Dermis microvascular lymphatic vessel endothelial cell (primary cell): ENCODE results near the gene ADAM12. TPM values are rescaled to one million over a fixed set of nuclear protein-coding genes. Genes with fewer than 3 reads are reported as not detected.

Experiments
- DNase-seq, 2 donors: peaks; one replicate each; pipeline versions ENCODE4 v3.0.0 to v3.0.0-alpha.2; 2010; ENCODE audit warnings: low read depth in 2 of 2
- total RNA-seq: library from RNA; depleted of rRNA; stranded (reverse); fragments of >200 nt; gene quantifications from 2 replicates; pipeline ENCODE4 v1.2.1, GENCODE V29; 2014

Gene ADAM12
- total RNA-seq, 1 donor from 2014 or later, result 0.64 TPM

DNA sequence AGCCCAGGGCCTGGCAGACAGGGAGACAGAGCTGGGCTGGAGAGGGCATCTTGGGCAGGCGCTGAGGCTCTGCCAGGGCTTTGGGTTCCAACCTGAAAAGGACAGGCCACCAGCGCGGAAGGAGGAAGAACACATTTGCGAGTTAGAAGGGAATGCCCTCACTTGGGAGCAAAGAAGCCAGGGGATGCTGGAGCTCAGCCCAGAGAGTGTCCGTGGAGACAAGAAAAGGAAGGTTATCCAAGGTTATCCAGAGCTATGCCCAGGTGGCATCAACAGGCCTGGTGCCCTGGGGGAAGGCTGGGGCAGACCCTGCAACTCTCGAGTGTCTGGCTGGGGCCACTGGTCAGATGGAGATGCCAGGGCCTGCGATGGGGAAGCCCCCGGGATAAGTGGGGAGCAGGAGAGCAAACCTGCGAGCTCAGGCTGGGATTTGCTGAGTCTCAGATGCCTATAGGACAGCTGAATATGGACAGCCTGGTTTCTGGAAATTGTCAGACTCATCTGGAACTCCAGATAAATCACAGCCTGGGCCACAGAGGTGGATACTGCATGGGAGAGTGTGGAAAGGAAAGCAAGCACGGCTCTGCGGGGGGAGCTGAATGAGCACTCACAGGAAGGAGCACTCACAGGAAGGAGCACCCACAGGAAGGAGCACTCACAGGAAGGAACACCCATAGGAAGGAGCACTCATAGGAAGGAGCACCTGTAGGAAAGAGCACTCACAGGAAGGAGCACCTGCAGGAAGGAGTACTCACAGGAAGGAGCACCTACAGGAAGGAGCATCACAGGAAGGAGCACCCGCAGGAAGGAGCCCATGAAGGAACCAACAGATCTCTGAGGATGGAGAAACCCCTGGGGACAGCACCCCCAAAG lies 152.1 kb downstream of the ADAM12 start:
- DNase-seq, result no peak

DNA sequence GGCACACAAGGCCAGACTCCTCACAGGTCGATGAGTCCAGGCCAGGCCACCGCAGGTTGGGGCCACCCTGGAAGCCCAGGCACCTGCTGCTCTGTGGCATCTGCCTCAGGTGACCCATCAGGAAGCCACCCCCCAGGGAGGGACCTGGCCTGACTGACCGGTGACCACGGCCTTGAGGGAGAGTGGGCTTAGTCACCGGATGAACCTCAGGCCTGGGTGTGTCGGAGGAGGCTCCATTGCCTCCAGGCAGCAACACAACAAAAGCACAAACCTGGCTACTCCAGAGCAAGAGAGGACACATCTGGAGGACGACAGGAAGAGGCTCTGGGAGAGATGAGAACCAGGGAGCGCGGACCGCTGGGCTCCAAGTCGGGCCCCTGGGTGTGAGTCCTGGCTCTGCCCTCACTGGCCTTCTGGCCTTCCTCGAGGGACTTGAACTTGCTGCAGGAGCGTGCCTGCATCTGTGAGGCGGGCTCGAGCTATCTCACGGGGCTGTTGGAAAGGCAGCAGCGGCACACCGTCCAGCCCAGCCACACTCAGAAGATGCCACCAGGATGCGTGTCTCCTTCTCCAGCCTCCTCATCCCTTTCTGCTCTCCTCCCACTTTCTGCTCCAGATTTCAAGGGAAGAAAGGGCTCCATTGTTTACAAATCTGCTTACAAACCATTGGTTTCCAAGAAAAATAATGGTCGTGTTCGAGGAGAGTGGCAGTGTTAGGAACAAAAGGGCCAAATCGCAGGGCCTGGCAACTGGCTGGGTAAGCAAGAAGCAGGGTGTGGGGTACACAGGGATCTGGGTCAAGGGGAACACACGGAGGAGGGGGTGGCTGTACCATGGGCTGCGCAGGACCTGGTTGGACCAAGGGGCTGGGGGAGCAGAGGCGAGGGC lies 152.9 kb downstream of the ADAM12 start:
- DNase-seq, result no peak

DNA sequence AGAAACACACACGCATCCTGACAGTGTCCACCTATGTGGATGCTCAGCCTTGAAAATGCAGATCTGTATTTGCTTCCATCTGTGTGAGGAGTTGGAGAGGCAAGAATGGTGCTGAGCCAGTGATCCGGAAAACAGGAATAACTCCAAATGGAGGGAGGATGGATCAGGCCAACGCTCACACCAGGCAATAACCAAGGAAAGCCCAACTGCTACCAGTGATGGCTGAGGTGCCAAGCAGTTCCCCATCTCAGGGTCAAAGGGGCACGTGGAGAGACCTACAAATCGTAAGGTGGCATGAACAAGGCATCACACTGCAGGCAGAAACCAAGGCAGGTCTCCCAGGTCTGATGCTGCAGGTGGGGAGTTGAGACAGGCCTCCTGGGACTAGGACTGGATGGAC lies 153.6 kb downstream of the ADAM12 start:
- DNase-seq, result no peak

DNA sequence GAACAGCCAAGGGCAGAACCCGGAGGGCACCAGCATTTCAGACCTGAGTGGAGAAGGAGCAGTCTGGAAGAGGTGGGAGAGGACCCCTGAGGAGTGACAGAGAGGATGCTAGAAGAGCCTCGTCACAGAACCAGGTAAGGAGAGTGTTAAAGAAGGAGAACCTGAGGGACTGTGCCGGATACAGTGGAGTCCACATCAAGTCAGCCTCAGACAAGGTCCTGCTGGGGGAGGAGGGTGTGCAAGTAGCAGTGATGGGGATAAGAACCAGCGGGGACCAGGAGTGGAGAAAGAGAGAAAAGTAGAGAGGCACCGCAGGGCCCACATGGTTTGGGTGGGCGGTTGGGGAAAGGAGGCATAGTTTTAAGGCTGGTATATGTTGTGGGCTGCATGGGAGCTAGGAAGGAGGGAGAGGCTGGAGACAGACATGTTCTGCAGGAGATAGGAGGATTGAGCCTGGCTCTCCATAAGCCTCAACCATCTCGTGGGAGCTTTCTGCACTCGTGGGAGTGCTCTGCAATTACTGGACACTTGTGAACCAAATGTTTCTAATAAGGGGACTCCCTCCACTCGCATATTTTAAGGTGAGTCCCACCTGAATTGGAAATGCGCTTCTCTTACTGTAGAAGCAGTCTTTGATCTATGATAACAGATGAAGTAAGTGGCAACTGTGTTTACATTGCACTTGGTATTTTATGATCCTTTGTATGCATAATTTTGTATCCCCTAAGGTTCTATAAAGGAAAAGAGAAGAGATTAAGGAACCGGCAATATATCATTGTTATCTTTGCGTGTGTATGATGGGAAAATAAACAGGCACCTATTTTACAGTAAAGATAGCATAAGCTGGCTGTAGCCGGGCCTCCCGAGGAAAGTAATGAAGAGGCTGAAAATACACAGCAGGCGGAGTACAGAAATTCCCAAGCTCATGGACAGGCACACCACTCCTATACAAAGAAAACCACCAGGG lies 154.8 kb downstream of the ADAM12 start:
- no peak for DNase-seq

DNA sequence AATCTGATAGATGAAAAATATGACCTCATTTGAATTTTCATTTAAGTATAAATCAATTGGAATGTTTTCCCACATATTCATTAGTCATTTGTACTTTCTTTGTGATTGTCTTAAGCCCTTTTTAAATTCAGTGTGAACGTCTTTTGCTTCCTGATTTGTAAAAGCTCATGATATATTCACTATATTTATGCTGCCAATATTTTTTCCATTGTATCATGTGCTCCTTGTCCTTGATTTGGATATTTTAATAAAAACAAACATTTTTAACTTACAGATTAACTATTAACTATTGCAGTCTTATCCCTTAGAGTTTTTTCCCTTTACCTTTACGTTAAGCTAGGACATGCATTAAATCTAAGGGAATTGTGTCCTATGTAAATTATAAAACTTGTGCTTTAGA lies 157.7 kb downstream of the ADAM12 start:
- no peak for DNase-seq

DNA sequence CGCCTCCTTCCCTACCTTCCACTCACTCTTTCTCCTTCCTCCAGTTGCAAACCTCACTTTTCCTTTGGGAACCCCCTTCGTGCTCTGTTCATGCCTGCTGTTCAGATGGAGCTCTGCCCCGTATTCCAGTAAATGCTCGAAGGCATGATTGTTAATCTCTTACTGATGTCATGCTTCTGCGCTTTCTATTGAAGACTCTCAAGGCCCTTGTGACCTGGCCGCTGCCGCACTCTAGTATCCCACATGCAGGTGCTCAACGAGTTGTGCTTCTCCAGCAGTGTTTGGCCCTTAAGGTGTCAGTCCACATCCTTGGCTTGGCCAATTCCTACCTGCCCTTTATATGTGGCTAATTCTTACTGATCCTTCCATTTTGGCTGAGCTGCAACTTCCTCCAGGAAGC lies 158.6 kb downstream of the ADAM12 start:
- no peak for DNase-seq

DNA sequence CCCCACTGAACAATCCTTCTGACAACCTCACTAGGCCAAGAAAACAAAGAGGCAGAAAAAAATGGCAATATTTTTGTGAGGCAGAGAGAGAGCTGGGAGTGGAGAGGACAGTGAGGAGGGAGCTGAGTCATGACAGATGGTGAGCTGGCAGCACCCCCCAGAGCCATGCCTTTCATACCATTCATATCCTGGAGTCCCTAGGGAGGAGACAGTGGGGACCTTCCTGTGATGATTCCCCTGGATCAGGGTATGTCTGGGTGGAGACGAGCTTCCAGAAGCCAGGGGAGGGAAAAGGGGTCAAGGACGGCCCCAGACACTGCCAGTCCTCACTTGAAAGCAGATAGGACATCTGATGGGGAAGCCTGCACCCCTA lies 160.5 kb downstream of the ADAM12 start:
- no peak for DNase-seq

DNA sequence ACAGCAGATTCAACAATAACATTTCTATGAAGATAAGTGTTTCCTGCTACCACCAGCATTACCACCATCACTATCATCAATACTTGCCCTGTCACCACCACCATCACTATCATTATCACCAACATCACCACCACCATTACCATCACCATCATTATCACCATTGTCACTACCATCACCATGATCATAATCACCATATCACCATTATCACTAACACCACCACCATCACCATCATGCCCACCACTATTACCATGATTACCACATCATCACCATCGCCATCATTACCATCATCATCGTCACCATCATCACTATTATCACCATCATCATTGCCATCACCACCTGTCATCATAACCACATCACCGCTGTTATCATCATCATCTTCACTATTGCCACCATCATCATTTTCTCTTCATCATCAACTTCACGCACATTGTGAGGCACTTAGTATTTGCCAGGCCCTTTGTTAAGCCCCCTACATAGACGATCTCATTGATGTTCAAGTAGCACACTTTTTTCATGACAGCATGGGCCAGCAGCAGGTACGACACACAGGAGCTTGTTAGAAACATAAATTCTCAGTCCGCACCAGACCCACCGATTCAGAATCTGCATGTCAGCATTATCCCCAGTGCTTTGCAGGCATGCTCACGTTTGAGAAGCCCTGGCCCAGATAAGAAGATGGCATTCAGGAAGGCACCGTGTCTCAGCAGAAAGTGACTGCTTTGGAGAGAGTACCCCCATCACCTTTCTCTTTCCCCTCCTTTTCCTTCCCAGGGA lies 161.1 kb downstream of the ADAM12 start:
- DNase-seq, result no peak

DNA sequence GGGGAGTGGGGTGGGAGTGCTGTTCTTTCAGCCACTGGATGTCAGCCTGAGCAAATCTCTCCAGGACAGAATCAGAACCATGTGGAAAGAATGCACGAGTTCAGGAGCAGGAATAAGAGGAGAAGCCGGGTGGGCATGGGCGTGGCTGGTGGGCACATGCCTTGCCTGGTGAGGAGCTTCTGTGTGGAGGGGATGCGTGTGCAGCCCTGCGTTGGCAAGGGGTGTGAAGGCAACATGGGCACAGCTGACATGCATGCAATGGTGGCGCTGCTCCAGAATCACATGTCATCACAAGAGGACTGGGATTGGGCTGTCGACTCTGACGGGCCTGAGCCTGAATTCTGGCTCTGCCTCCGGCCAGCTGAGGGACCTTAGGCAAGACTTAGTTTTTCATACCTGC lies 162.1 kb downstream of the ADAM12 start:
- DNase-seq, result no peak

DNA sequence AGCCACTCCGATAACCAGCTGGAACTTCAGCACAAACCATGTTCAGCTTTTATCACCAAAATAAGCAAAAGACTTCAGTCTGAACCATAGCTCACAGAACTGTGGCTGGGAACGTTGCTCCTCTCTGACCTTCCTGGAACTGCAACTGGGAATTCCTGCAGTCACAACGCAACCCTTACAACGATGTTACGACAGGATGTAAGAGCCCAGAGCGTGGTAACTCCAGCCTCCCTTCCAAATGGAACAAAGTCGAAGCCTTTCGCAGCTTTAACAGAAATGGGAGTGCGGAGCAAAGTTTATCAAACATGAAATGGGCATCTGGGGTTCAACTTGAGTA lies 162.6 kb downstream of the ADAM12 start:
- DNase-seq, result no peak

DNA sequence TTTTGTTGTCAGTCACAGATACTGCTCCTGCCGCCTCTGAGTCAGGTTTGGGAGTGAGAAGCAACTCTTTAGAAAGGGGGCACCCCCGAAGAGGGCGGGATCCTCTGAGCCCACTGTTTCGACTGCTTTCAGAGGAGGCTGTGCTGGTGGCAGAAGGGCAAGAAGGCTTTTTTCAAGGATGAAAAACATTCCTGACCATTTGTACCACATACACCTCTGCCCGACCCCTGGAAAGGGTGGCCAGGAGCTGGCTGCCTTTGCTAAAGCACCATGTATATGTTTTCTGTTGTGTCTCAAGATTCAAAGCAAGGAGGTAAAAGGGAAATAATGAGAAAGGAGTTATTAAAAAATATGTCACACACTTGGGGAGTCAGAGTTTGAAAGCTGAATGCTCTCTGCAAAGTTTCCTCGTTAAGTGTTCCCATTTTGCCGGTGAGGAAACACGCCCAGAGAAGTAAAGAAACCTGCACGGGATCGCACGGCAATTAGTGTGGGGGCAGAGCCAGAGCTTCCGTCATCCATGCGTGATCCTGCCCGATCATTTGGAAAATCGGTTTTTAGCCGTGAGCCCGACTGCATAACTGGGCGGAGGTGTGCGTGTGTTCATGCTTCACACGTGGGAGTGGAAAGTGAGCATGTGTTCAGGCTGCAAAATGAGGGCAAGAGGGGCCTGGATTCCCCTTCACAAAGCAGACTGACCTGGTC lies 163.2 kb downstream of the ADAM12 start:
- no peak for DNase-seq

DNA sequence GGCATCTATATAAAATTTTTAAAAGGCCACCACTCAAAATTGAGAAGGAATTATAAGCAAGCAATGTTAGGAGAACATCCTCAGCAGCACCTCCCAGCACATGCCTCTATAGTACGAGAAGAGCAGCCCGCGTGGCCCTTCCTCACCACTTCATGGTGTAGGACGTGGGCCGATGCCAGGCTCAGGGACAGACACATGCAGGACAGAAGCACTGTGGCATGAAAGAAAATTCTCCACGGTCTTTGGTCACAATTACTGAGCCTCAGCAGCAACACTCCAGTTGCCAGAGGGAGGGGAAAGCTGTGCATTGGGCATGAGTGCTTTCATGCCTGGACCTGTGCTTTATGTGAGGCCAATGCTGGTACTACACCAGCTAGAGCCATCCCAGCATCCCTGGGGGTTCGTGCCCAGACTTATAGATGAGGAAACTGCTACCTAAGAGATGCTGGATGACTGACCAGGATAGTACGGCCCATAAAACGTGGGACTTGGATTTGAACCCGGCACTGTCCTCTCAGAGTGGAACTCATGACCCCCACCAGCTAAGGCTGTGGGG lies 164.7 kb downstream of the ADAM12 start:
- no peak for DNase-seq

DNA sequence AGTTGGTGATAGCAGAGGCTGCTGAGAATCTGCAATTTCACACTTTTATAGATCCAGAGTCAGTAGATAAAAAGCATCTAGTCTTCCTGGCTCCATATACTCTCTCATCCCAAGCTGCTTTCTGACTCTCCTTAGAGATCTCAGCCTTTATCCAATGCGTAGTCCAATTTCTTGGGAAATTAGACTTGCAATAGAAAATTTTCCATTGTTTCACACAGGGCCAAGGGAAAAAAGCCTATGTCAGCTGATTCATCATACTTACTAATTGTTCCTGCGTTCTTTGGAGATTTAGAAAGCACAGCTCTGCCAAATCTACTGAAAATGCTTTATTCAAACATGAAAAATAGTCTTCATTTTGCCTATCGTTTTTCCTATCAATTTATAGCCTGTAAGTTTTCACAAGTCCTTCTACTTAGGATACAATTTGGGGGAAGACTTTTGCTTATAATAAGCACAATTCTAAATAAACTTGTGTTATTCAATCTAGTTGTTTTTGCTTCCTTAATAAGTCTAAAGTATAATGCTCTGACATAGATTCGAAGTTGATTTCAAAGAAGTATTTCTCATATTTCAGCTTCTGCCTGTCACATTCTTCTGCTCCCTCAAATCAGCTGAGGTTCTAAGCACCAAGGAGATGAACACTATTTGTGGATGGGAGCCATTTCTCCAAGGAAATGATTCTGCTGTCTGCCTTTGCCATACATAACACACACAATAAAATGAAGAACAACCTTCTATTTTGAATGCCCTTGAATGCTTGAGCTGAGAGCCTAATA lies 165.4 kb downstream of the ADAM12 start:
- no peak for DNase-seq

DNA sequence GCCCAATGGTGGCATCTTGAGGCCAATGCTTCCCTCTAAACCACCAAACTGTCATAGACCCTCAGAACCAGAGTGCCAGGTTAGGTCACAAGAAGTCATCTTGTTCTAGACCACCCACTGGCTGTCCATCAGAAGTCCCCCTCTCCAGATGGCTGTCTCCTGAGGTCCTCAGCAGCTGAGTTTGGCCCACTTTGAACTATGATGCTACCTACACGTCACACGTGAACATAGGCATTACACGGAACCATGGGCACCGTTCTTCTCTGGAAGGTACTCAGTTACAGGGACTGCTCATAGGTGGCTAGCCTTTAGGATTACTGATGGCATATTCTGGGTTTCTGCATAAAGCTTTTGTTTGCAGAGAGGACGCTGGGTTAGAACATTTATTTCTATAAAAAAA lies 166.4 kb downstream of the ADAM12 start:
- DNase-seq, result no peak

DNA sequence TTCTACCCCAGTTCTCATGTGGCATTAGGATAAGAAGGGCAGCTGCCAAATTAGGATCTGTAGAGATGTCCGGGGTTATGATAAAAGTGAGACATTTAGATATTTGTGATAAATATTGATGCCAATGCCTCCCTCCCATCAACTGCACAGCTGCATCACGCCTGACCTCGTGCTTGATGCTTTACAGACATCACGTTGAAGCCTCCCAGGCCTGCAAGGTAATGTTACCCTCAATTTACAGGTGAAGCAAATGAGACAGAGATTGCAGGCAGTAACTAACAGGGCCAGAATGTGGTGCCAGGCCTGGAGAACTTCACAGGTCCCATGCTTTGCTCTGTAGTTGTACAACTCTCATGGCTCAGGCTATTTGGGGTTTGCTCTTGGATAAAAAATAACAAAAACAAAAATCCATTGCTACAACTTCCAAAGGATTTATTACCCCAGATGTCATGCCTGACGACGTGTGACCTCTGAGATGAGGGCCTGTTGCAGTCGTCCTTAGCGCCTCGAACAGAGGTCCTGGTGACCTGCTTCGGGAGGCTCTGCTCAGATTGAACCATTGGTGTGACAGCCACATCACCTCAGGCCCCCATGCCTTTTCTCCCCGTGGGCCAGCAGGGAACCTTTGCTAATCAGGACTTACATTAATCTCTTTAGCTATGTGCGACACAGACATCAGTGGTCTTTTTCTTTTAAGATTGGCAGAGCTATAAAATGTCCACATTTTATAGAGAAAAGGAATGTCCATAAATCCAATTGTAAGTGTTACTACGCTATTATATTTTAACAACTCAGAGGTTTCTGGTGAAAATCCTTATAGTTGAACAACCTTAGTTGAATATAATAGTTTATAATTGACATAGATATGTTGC lies 169.3 kb downstream of the ADAM12 start:
- DNase-seq, result no peak

DNA sequence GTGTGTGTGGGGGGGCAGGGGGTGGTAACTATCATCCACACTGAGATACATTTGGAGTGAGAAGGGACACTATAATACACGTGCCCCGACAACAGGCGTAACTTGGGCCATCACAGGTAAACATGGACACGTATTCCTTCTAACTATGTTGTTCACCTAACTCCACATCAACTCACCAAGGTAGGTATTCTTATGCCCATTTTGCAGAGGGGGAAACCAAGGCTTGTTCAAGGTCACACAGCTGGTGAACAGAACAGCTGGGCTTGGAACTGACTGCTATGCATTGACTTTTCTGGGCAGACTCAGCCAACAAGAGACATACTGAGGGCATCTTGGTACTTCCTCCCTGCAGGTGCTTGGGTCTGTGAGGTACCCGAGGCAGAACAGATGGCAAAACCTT lies 170.1 kb downstream of the ADAM12 start:
- no peak for DNase-seq

DNA sequence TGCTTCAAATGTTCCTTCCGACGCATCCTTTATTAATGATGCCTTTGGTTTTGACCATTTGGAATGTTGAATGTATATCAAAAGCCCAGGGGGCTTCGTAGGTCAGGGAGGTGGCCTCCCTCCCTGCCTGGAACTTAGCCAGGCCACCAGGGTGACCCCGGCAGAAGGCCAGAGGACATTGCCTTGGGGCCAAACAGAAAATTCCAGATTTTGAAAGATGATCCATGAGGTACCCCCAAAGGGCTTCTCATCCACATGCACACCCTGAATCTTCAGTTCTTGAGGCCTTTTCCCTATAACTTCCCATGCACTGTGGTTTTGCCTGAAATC lies 171.7 kb downstream of the ADAM12 start:
- DNase-seq, result no peak
